Osteoblast (primary cell): Measurements from ENCODE around the gene RCHY1. TPM values are rescaled to one million over a fixed set of nuclear protein-coding genes. Genes with fewer than 3 reads are reported as not detected.
"Not testable (repeated sequence)": the region's sequence is repeated elsewhere in the genome, so short reads cannot be mapped to it uniquely, and the experiment has no call there.

Experiments
- DNase-seq: peaks from one replicate; pipeline ENCODE4 v3.0.0; 2011; ENCODE audit warnings: low spot score, mixed read lengths; ENCODE audit not compliant: insufficient read length; ENCODE audit errors: missing footprints
- H2AFZ ChIP-seq: 2 replicates; pipeline ENCODE4 v1.6.0; 2011; ENCODE audit warnings: mild to moderate bottlenecking, low read length
- H3K27ac ChIP-seq: 2 replicates; pipeline ENCODE4 v1.5.1; 2011; ENCODE audit warnings: mild to moderate bottlenecking, low read depth, low read length, moderate library complexity
- H3K27me3 ChIP-seq: 2 replicates; pipeline ENCODE4 v1.6.0; 2012; ENCODE audit warnings: mild to moderate bottlenecking, control low read depth, inconsistent platforms, low read length, moderate library complexity; ENCODE audit not compliant: insufficient read depth
- H3K36me3 ChIP-seq: 2 replicates; pipeline ENCODE4 v1.5.1; 2011; ENCODE audit warnings: mild to moderate bottlenecking, low read length, control low read depth, moderate library complexity; ENCODE audit not compliant: insufficient read depth
- H3K4me1 ChIP-seq: 2 replicates; pipeline ENCODE4 v1.5.1; 2011; ENCODE audit warnings: mild to moderate bottlenecking, low read length, control low read depth, moderate library complexity; ENCODE audit not compliant: insufficient read depth
- H3K4me2 ChIP-seq: 2 replicates; pipeline ENCODE4 v1.6.0; 2011; ENCODE audit warnings: mild to moderate bottlenecking, low read length; ENCODE audit not compliant: insufficient read depth
- H3K4me3 ChIP-seq: fragments of 200-600 bp; sonication (generic); 3 replicates; pipeline ENCODE4 v1.5.1; 2012; ENCODE audit warnings: mild to moderate bottlenecking, low read length, inconsistent platforms; ENCODE audit not compliant: insufficient read depth
- H3K79me2 ChIP-seq: 2 replicates; pipeline ENCODE4 v1.6.0; 2012; ENCODE audit warnings: mild to moderate bottlenecking, low read length, control low read depth, inconsistent platforms; ENCODE audit not compliant: insufficient read depth
- H3K9me3 ChIP-seq: 2 replicates; pipeline ENCODE4 v1.5.1; 2011; ENCODE audit warnings: low read depth, low read length, control low read depth
- H4K20me1 ChIP-seq: 2 replicates; pipeline ENCODE4 v1.6.0; 2012; ENCODE audit warnings: mild to moderate bottlenecking, low read length, control low read depth; ENCODE audit not compliant: insufficient read depth
- CTCF ChIP-seq: IDR thresholded peaks from 2 replicates; pipeline ENCODE4 v1.5.1; 2011; ENCODE audit warnings: mild to moderate bottlenecking, low read depth, low read length, moderate library complexity; ENCODE audit errors: extremely low read depth
- total RNA-seq: library from RNA; depleted of rRNA; stranded (reverse); fragments of >200 nt; gene quantifications from 2 replicates; pipeline ENCODE4 v1.2.3, GENCODE V29; 2012

The RCHY1 gene
- total RNA-seq, 1 donor, result 27.9 TPM

- H3K27ac ChIP-seq, result no peak overlapping the region
- H4K20me1 ChIP-seq, result no peaks in the 10 kb centered on the region
- no peaks in the 10 kb centered on the region for H3K79me2 ChIP-seq
- H3K27me3 ChIP-seq, result no peaks in the 10 kb centered on the region
- no peak overlapping the region for H3K4me3 ChIP-seq
- no peak overlapping the region for H2AFZ ChIP-seq
- no peak overlapping the region for H3K4me2 ChIP-seq
- H3K36me3 ChIP-seq, result no peaks in the 10 kb centered on the region
- no peak for TF ChIP-seq CTCF
- no peaks in the 10 kb centered on the region for H3K9me3 ChIP-seq
- H3K4me1 ChIP-seq, result peaks cover 16% of the 10 kb centered on the region
- DNase-seq, result no peak
Measured at GRCh38 chr4:75544870-75545269, 30.7 kb upstream of the RCHY1 start.

GRCh38 chr4:75544220-75544619, 30.0 kb upstream of the RCHY1 start:
- not testable (repeated sequence) for H4K20me1 ChIP-seq, H3K9me3 ChIP-seq, H3K36me3 ChIP-seq, H3K79me2 ChIP-seq, H2AFZ ChIP-seq, H3K27me3 ChIP-seq, H3K4me3 ChIP-seq, H3K4me2 ChIP-seq, DNase-seq, H3K27ac ChIP-seq
- peaks cover 16% of the 10 kb centered on the region for H3K4me1 ChIP-seq

GRCh38 chr4:75542824-75543223, 28.6 kb upstream of the RCHY1 start:
- Histone ChIP-seq H3K27ac (peak overlapping the region; percentile 43), H3K4me3 (no peak overlapping the region), H3K4me1 (peaks cover 16% of the 10 kb centered on the region), H4K20me1 (no peaks in the 10 kb centered on the region), H3K79me2 (no peaks in the 10 kb centered on the region), H3K27me3 (no peaks in the 10 kb centered on the region), H2AFZ (no peak overlapping the region), H3K36me3 (no peaks in the 10 kb centered on the region), H3K9me3 (no peaks in the 10 kb centered on the region), H3K4me2 (no peak overlapping the region)
- peak; percentile 86 for DNase-seq
- TF ChIP-seq CTCF, result no peak

- H4K20me1 ChIP-seq, H3K9me3 ChIP-seq, H3K4me2 ChIP-seq, H3K4me3 ChIP-seq, DNase-seq, H2AFZ ChIP-seq, H3K36me3 ChIP-seq, H3K27ac ChIP-seq, H3K27me3 ChIP-seq, H3K79me2 ChIP-seq, H3K4me1 ChIP-seq: not testable (repeated sequence)
Measured at GRCh38 chr4:75537308-75537707, 23.1 kb upstream of the RCHY1 start.

- H3K4me1 ChIP-seq, H4K20me1 ChIP-seq, H3K4me3 ChIP-seq, H3K27ac ChIP-seq, H2AFZ ChIP-seq, H3K9me3 ChIP-seq, H3K27me3 ChIP-seq, DNase-seq, H3K4me2 ChIP-seq, H3K79me2 ChIP-seq: not testable (repeated sequence)
- peaks cover 13% of the 10 kb centered on the region for H3K36me3 ChIP-seq
Measured at GRCh38 chr4:75533926-75534325, 19.7 kb upstream of the RCHY1 start.

- not testable (repeated sequence) for DNase-seq, H3K27ac ChIP-seq, H4K20me1 ChIP-seq, H3K79me2 ChIP-seq, H3K4me1 ChIP-seq, H3K4me2 ChIP-seq, H3K27me3 ChIP-seq, H3K9me3 ChIP-seq, H3K4me3 ChIP-seq, H2AFZ ChIP-seq
- H3K36me3 ChIP-seq, result peaks cover 15% of the 10 kb centered on the region
Measured at GRCh38 chr4:75533339-75533887, 19.2 kb upstream of the RCHY1 start.

GRCh38 chr4:75531536-75532143, 17.4 kb upstream of the RCHY1 start:
- not testable (repeated sequence) for H4K20me1 ChIP-seq, DNase-seq

More at GRCh38 chr4:75531536-75532143, 17.4 kb upstream of the RCHY1 start:
- not testable (repeated sequence) for H3K4me3 ChIP-seq, H3K79me2 ChIP-seq, H3K9me3 ChIP-seq, H3K4me1 ChIP-seq, H3K27ac ChIP-seq, H2AFZ ChIP-seq, H3K27me3 ChIP-seq, H3K4me2 ChIP-seq
- peaks cover 25% of the 10 kb centered on the region for H3K36me3 ChIP-seq
